Spleen (tissue), 11 donors: ENCODE measurements around the gene PHACTR1. TPM values are rescaled to one million over a fixed set of nuclear protein-coding genes. Genes with fewer than 3 reads are reported as not detected.

Experiments used
- DNase-seq: peaks from one replicate; pipeline ENCODE4 v3.0.0-alpha.2; 2020
- H3K27ac ChIP-seq, 8 donors: fragments of 200-600 bp; sonication (generic) in 7 of 8; 1 replicate in 4 of 8; 2 replicates in 4 of 8; pipeline versions ENCODE4 v1.5.0 to v1.8.0; 2016 to 2021; ENCODE audit warnings: inconsistent platforms in 4 of 8, mild to moderate bottlenecking in 4 of 8, moderate library complexity in 1 of 8
- H3K27me3 ChIP-seq, 7 donors: fragments of 200-600 bp; sonication (generic) in 6 of 7; replicated peaks in 1 of 7; 1 replicate in 4 of 7; 2 replicates in 3 of 7; pipeline versions ENCODE4 v1.5.0 to v1.8.0; 2016 to 2021; ENCODE audit warnings: inconsistent platforms in 3 of 7, mild to moderate bottlenecking in 1 of 7
- H3K36me3 ChIP-seq, 6 donors: fragments of 200-600 bp; sonication (generic) in 5 of 6; 1 replicate in 4 of 6; 2 replicates in 2 of 6; pipeline versions ENCODE4 v1.5.0 to v1.8.0; 2016 to 2021; ENCODE audit warnings: inconsistent platforms in 2 of 6
- H3K4me1 ChIP-seq, 6 donors: fragments of 200-600 bp; sonication (generic) in 5 of 6; 1 replicate in 3 of 6; 2 replicates in 3 of 6; pipeline versions ENCODE4 v1.5.0 to v1.8.0; 2016 to 2021; ENCODE audit warnings: inconsistent platforms in 3 of 6
- H3K4me3 ChIP-seq, 8 donors: fragments of 200-600 bp; sonication (generic) in 7 of 8; 1 replicate in 4 of 8; 2 replicates in 4 of 8; pipeline versions ENCODE4 v1.5.0 to v1.8.0; 2016 to 2021; ENCODE audit warnings: inconsistent platforms in 4 of 8, mild to moderate bottlenecking in 4 of 8, moderate library complexity in 2 of 8
- H3K9me3 ChIP-seq, 8 donors: fragments of 200-600 bp; sonication (generic) in 7 of 8; 1 replicate in 4 of 8; 2 replicates in 4 of 8; pipeline versions ENCODE4 v1.5.0 to v1.8.0; 2016 to 2021; ENCODE audit warnings: inconsistent platforms in 4 of 8
- POLR2A ChIP-seq, 3 donors: fragments of 450-650 bp; IDR thresholded peaks; one replicate each; pipeline ENCODE4 v1.5.1; 2017; ENCODE audit warnings: antibody characterized with exemption in 3 of 3, mild to moderate bottlenecking in 1 of 3
- POLR2AphosphoS5 ChIP-seq, 3 donors: sonication (generic); formaldehyde crosslinking; IDR thresholded peaks; one replicate each; pipeline ENCODE4 v1.5.1; 2017; ENCODE audit warnings: antibody characterized with exemption in 3 of 3
- WGBS, 5 donors: extraction: QIAGEN DNeasy Blood & Tissue Kit in 3 of 5; methylation state at CpG; one replicate each; pipeline versions ENCODE4 v1.1.5 to v1.1.7; 2013 to 2018; 5-methylcytosine and 5-hydroxymethylcytosine counted together
- intact Hi-C: fragments of 100-400 bp; cut with DNase I; formaldehyde crosslinking; loops from one replicate; pipeline ENCODE4 v1.15.0; 2023; ENCODE audit warnings: low total_unique reads
- polyA plus RNA-seq, 3 donors: library from polyadenylated mRNA; stranded (reverse); fragments of 200-250 nt; gene quantifications; one replicate each; pipeline ENCODE4 v1.2.1, GENCODE V29; 2013
- total RNA-seq, 7 donors: library from RNA; depleted of rRNA in 3 of 7; stranded (reverse); fragments of >200 nt in 3 of 7; fragmentation: NEBNext Ultra II Directional in 4 of 7; extraction: Animal tissue kit (Norgen Biotek cat#: 25700) in 4 of 7; gene quantifications; one replicate each; pipeline versions ENCODE4 v1.1.0 to v1.2.1, GENCODE V29; 2016 to 2021
- TF ChIP-seq, protein P1 (sequence below), 11 experiments: fragments of 200-600 bp in 7 of 11; fragments of 450-650 bp in 4 of 11; sonication (generic) in 4 of 11; IDR thresholded peaks in 8 of 11; conservative IDR thresholded peaks in 3 of 11; 1 replicate in 7 of 11; 2 replicates in 4 of 11; pipeline versions ENCODE4 v1.4.0 to v1.8.0; 2016 to 2021; ENCODE audit warnings: antibody characterized with exemption in 11 of 11, inconsistent platforms in 4 of 11, mild to moderate bottlenecking in 1 of 11
- donor health status: healthy with polysubstance abuse.
- donor health status: DM: no; HTN: no; CAD: no; lungs with moderate emphysema.
- donor health status: DM: no; HTN: no; CAD: no.
- donor health status: Bipolar disorder and iron deficiency.
- donor health status: healthy.
- donor health status: DM: no; HTN: no; CAD: no.
- donor health status: DM: yes; HTN: yes; CAD: no.

Gene PHACTR1
- total and polyA plus RNA-seq, 10 donors: 8.5 to 45.3 (median 30.8) TPM

DNA sequence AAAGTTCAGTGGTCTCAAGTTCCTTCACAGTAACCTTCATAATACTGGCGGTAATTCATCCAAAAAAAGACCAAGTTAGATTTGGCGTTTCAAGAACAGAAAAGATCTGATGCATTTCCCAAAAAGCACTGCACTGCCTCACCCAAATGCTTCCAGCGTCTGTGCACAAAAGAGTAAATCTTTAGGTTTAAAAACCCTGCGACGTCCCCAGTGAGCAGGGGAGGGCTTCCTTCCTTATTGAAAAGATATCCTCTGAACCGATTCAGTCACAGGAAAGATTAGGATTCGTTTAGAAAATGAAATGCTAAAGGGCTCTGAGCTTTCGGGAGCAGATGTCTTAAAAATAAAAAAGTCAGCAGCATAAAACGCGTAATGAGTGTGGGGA lies 611.1 kb downstream of the PHACTR1 start:
- Histone ChIP-seq H3K4me1 (peaks cover 13 to 43% (median 18%) of the 10 kb centered on the region in 6 donors), H3K36me3 (peaks cover 0 to 37% (median 22%) of the 10 kb centered on the region in 6 donors), H3K27ac (peak overlapping the region; percentile 88 to 98 (median 94)), H3K27me3 (no peaks in the 10 kb centered on the region), H3K4me3 (peak overlapping the region; percentile 57 to 82 (median 68)), H3K9me3 (no peaks in the 10 kb centered on the region)
- 0 to 1% (median 1%) methylated on average over 10 of the region's 10 CpGs for WGBS, 5 donors
- TF ChIP-seq, protein P1, sequence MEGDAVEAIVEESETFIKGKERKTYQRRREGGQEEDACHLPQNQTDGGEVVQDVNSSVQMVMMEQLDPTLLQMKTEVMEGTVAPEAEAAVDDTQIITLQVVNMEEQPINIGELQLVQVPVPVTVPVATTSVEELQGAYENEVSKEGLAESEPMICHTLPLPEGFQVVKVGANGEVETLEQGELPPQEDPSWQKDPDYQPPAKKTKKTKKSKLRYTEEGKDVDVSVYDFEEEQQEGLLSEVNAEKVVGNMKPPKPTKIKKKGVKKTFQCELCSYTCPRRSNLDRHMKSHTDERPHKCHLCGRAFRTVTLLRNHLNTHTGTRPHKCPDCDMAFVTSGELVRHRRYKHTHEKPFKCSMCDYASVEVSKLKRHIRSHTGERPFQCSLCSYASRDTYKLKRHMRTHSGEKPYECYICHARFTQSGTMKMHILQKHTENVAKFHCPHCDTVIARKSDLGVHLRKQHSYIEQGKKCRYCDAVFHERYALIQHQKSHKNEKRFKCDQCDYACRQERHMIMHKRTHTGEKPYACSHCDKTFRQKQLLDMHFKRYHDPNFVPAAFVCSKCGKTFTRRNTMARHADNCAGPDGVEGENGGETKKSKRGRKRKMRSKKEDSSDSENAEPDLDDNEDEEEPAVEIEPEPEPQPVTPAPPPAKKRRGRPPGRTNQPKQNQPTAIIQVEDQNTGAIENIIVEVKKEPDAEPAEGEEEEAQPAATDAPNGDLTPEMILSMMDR (IDR thresholded peaks at IDR 0.05 in 8 of 11, conservative IDR thresholded peaks at IDR 0.05 in 3 of 11): no peak
- no peak for TF ChIP-seq POLR2AphosphoS5 (IDR thresholded peaks at IDR 0.05)
- TF ChIP-seq POLR2A (IDR thresholded peaks at IDR 0.05): no peak
- no peak for DNase-seq
- intact Hi-C loops: no loop called here

DNA sequence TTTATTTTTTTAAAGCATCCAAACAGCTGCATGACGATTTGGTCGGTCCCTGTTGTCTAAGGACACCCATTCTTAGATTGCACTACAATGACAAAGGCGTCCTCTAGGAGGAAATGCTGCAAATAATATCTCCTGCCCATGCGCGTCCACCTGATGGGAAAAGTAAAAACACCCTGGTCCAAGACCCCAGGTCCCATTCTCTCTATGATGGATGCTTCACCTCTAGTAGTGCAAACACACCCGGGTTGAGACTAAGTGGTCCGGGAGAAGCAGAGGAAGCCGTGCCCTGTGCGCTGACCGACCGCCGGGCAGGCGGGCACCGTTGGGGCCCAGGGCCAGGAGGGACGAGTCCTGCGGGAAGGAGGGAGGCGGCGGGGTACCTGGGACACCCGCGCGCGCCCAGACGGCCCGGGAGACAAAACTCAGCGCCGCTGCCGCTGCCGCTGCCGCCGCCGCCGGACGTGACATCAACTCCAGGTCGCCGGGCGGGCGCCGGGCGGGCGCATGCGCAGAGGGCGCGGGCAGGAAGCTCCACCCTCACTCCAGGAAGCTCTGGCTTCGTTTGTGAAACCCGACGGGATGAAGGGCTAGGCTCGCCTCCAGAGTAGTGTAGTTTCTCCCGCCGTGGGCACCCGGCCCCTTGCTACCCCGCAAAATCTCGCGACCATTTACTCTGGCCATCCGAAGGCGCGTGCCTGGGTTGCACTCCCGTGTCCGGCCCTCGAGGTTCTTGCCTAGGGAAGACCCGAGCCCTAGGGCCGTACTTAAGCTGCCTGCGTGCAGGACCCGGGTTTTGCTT lies 611.7 kb downstream of the PHACTR1 start, which contains the start of gene TBC1D7:
TBC1D7 (minus strand) TSS at position 462 of the 799 bp plus-strand sequence. CDS start 1,639 bp downstream, outside the sequence.
- peaks cover 13 to 43% (median 18%) of the 10 kb centered on the region in 6 donors for H3K4me1 ChIP-seq
- peak within 1 kb of the TSS; percentile 88 to 98 (median 94) for H3K27ac ChIP-seq
- peak within 1 kb of the TSS; percentile 57 to 82 (median 68) for H3K4me3 ChIP-seq
- intact Hi-C loops: no loop called here
- WGBS, 5 donors: 0 to 1% (median 1%) methylated on average over 21 to 63 of the region's 63 CpGs
- no peaks in the 10 kb centered on the region for H3K27me3 ChIP-seq
- TF ChIP-seq POLR2A (IDR thresholded peaks at IDR 0.05) (peak; percentile 63 to 89 (median 82)), POLR2AphosphoS5 (IDR thresholded peaks at IDR 0.05) (peak; percentile 98 to 99 (median 98))
- TF ChIP-seq, protein P1 (IDR thresholded peaks at IDR 0.05 in 8 of 11, conservative IDR thresholded peaks at IDR 0.05 in 3 of 11): peak in 5 of 11 experiments; percentile 6 to 29 (median 24)
- H3K9me3 ChIP-seq: no peaks in the 10 kb centered on the region
- peak; percentile 98 for DNase-seq
- H3K36me3 ChIP-seq: peaks cover 0 to 31% (median 18%) of the 10 kb centered on the region in 6 donors

DNA sequence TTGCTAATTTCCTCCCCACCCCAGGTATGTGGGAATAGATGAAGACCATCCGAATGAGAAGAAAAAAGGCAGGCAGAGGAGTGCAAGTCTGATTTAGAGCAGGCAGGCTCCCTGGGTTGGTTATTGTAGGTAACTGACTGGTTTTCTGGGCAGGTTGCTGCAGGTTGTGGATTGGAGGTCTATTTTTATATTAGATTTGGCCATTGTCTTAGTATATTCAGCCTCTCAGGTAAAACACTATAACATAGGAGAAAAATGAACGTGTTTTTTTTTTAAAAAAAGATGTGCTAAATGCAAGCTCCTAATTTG lies 612.3 kb downstream of the PHACTR1 start:
- no peak for DNase-seq
- Histone ChIP-seq H3K9me3 (no peaks in the 10 kb centered on the region), H3K4me1 (peaks cover 13 to 43% (median 18%) of the 10 kb centered on the region in 6 donors), H3K27me3 (no peaks in the 10 kb centered on the region), H3K36me3 (peaks cover 0 to 26% (median 13%) of the 10 kb centered on the region in 6 donors), H3K27ac (peak overlapping the region; percentile 88 to 98 (median 94)), H3K4me3 (peak overlapping the region; percentile 57 to 82 (median 68))
- intact Hi-C loops: no loop called here
- TF ChIP-seq POLR2AphosphoS5 (IDR thresholded peaks at IDR 0.05) (no peak), POLR2A (IDR thresholded peaks at IDR 0.05) (no peak)
- TF ChIP-seq, protein P1 (IDR thresholded peaks at IDR 0.05 in 8 of 11, conservative IDR thresholded peaks at IDR 0.05 in 3 of 11): no peak
- 0 to 7% (median 3%) methylated on average over 2 of the region's 2 CpGs for WGBS, 5 donors
